Measurements from ENCODE around the gene MLYCD.

The MLYCD gene

DNA sequence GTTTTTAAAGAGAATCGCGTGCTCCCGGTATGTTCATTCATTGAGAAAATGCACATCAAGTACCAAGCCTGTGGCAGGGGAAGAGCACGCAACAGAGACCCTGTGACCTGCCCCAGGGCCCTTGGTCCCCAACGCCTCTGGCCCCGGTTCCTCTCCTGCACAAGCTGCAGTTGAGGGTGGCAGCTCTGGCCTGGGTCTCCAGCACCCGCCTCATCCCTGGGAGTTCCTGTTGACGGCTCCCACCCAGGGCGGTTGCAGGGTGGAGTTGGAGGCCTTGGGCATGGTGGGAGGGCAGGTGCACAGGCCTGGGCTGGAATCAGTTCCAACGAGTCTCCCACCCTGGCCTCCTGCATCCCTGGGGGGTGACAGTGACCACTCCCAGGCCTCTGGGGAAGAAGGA is 74.2 kb downstream of the MLYCD start:
- Histone ChIP-seq H3K36me3 (ENCODE audit: insufficient read depth, low read length) (no peaks in the 10 kb centered on the region), H3K27ac (ENCODE audit: low read depth, low read length, poor library complexity, severe bottlenecking) (no peak overlapping the region), H4K20me1 (ENCODE audit: insufficient read depth, low read length) (no peaks in the 10 kb centered on the region), H3K27me3 (ENCODE audit: insufficient read depth, low read length) (no peaks in the 10 kb centered on the region; the same call in 1 of the 2 replicates), H3K79me2 (ENCODE audit: insufficient read depth, low read length) (no peaks in the 10 kb centered on the region), H2AFZ (ENCODE audit: low read length) (no peak overlapping the region), H3F3A (ENCODE audit: insufficient read depth, low read length) (no peaks in the 10 kb centered on the region), H3K4me3 (ENCODE audit: low read depth, low read length, poor library complexity, severe bottlenecking) (no peak overlapping the region), H3K9me3 (ENCODE audit: low read length) (no peaks in the 10 kb centered on the region), H3K4me1 (ENCODE audit: insufficient read depth, low read length, severe bottlenecking) (no peaks in the 10 kb centered on the region), H3K4me2 (ENCODE audit: low read length) (no peak overlapping the region), H3K9me2 (ENCODE audit: low read depth, low read length) (no peaks in the 10 kb centered on the region), H3K9ac (ENCODE audit: low read length) (no peak overlapping the region)
- TF ChIP-seq EZH2 (IDR thresholded peaks at IDR 0.05; ENCODE audit: borderline replicate concordance, low read length): no peak
- no peak for TF ChIP-seq CTCF (IDR thresholded peaks at IDR 0.05; ENCODE audit: low read length)

- no peaks in the 10 kb centered on the region for H3K79me2 ChIP-seq (ENCODE audit: insufficient read depth, low read length)
- H4K20me1 ChIP-seq (ENCODE audit: insufficient read depth, low read length): no peaks in the 10 kb centered on the region
- no peaks in the 10 kb centered on the region for H3K9me2 ChIP-seq (ENCODE audit: low read depth, low read length)
- H2AFZ ChIP-seq (ENCODE audit: low read length): no peak overlapping the region
- no peak overlapping the region for H3K9ac ChIP-seq (ENCODE audit: low read length)
- no peaks in the 10 kb centered on the region for H3K4me1 ChIP-seq (ENCODE audit: insufficient read depth, low read length, severe bottlenecking)
- H3K9me3 ChIP-seq (ENCODE audit: low read length): no peaks in the 10 kb centered on the region
- no peak overlapping the region for H3K27ac ChIP-seq (ENCODE audit: low read depth, low read length, poor library complexity, severe bottlenecking)
- no peaks in the 10 kb centered on the region for H3F3A ChIP-seq (ENCODE audit: insufficient read depth, low read length)
- no peak for TF ChIP-seq CTCF (IDR thresholded peaks at IDR 0.05; ENCODE audit: low read length)
- TF ChIP-seq EZH2 (IDR thresholded peaks at IDR 0.05; ENCODE audit: borderline replicate concordance, low read length): no peak
- no peak overlapping the region for H3K4me2 ChIP-seq (ENCODE audit: low read length)
- H3K4me3 ChIP-seq (ENCODE audit: low read depth, low read length, poor library complexity, severe bottlenecking): no peak overlapping the region
- H3K36me3 ChIP-seq (ENCODE audit: insufficient read depth, low read length): no peaks in the 10 kb centered on the region
- H3K27me3 ChIP-seq (ENCODE audit: insufficient read depth, low read length): peaks cover 3% of the 10 kb centered on the region
Measured at GRCh38 chr16:83973581-83974385, 74.9 kb downstream of the MLYCD start.

GRCh38 chr16:83974475-83974874 is 75.6 kb downstream of the MLYCD start:
- Histone ChIP-seq H3K4me3 (ENCODE audit: low read depth, low read length, poor library complexity, severe bottlenecking) (no peak overlapping the region), H4K20me1 (ENCODE audit: insufficient read depth, low read length) (no peaks in the 10 kb centered on the region), H3K27me3 (ENCODE audit: insufficient read depth, low read length) (peaks cover 3% of the 10 kb centered on the region), H3K9me2 (ENCODE audit: low read depth, low read length) (no peaks in the 10 kb centered on the region), H2AFZ (ENCODE audit: low read length) (no peak overlapping the region), H3K79me2 (ENCODE audit: insufficient read depth, low read length) (no peaks in the 10 kb centered on the region), H3K9ac (ENCODE audit: low read length) (no peak overlapping the region), H3K4me2 (ENCODE audit: low read length) (no peak overlapping the region), H3K27ac (ENCODE audit: low read depth, low read length, poor library complexity, severe bottlenecking) (no peak overlapping the region), H3F3A (ENCODE audit: insufficient read depth, low read length) (no peaks in the 10 kb centered on the region), H3K4me1 (ENCODE audit: insufficient read depth, low read length, severe bottlenecking) (no peaks in the 10 kb centered on the region), H3K36me3 (ENCODE audit: insufficient read depth, low read length) (no peaks in the 10 kb centered on the region), H3K9me3 (ENCODE audit: low read length) (no peaks in the 10 kb centered on the region)
- TF ChIP-seq EZH2 (IDR thresholded peaks at IDR 0.05; ENCODE audit: borderline replicate concordance, low read length) (no peak), CTCF (IDR thresholded peaks at IDR 0.05; ENCODE audit: low read length) (no peak)
